K562 treated with DMSO at 1 percent for 24 hours (cell line): ENCODE results near the gene PCSK9. TPM values are rescaled to one million over a fixed set of nuclear protein-coding genes. Genes with fewer than 3 reads are reported as not detected.

ENCODE experiments used
- total RNA-seq: library from RNA; unstranded; fragments of 300-600 nt; gene quantifications from 2 replicates; pipeline ENCODE4 v1.2.3, GENCODE V29; 2022; ENCODE audit warnings: low read depth; ENCODE audit not compliant: insufficient read depth

Gene PCSK9
- 77.6 and 87.7 TPM in 2 replicates for total RNA-seq

DNA sequence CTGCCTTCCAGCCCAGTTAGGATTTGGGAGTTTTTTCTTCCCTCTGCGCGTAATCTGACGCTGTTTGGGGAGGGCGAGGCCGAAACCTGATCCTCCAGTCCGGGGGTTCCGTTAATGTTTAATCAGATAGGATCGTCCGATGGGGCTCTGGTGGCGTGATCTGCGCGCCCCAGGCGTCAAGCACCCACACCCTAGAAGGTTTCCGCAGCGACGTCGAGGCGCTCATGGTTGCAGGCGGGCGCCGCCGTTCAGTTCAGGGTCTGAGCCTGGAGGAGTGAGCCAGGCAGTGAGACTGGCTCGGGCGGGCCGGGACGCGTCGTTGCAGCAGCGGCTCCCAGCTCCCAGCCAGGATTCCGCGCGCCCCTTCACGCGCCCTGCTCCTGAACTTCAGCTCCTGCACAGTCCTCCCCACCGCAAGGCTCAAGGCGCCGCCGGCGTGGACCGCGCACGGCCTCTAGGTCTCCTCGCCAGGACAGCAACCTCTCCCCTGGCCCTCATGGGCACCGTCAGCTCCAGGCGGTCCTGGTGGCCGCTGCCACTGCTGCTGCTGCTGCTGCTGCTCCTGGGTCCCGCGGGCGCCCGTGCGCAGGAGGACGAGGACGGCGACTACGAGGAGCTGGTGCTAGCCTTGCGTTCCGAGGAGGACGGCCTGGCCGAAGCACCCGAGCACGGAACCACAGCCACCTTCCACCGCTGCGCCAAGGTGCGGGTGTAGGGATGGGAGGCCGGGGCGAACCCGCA, at the start of gene PCSK9:
PCSK9 (plus strand) TSS at position 207 of the 741 bp plus-strand sequence; CDS start at position 497, 290 bp downstream.

GRCh38 chr1:54998677-54999076, 40.7 kb upstream of the PCSK9 start, which contains the start of gene BSND:
Gene BSND (plus strand): TSS chr1:54998933. CDS start chr1:54999187, 254 bp downstream.

Other genes starting within 250 kb of the PCSK9 start
- 0.23 and 0.29 TPM in 2 replicates for gene TTC22, start 238.2 kb upstream of the PCSK9 start, total RNA-seq
- gene DHCR24, start 152.4 kb upstream of the PCSK9 start, total RNA-seq: 121 and 122 TPM in 2 replicates
- not detected in 2 replicates for gene TMEM61, start 58.9 kb upstream of the PCSK9 start, total RNA-seq
- not detected in 2 replicates for gene BSND, start 40.6 kb upstream of the PCSK9 start, total RNA-seq
- 9.5 and 13.6 TPM in 2 replicates for gene USP24, start 175.8 kb downstream of the PCSK9 start, total RNA-seq